MG63 (cell line): ENCODE data around the gene UNC5C. TPM values are rescaled to one million over a fixed set of nuclear protein-coding genes. Genes with fewer than 3 reads are reported as not detected.
"Not testable (repeated sequence)": the region's sequence is repeated elsewhere in the genome, so short reads cannot be mapped to it uniquely, and the experiment has no call there.

Experiments used
- DNase-seq: peaks from one replicate; pipeline ENCODE4 v3.0.0-alpha.2; 2020
- H3K27me3 ChIP-seq: fragments of 250-450 bp; sonication (Bioruptor Pico); 2 replicates; pipeline ENCODE4 v1.5.1; 2020; ENCODE audit warnings: mild to moderate bottlenecking, moderate library complexity
- H3K36me3 ChIP-seq: fragments of 250-450 bp; sonication (Bioruptor Pico); 2 replicates; pipeline ENCODE4 v1.5.1; 2020; ENCODE audit warnings: mild to moderate bottlenecking, moderate library complexity
- H3K4me3 ChIP-seq: fragments of 250-450 bp; sonication (Bioruptor Pico); 2 replicates; pipeline ENCODE4 v1.5.1; 2020; ENCODE audit warnings: mild to moderate bottlenecking, moderate library complexity
- H3K9me3 ChIP-seq: fragments of 250-450 bp; sonication (Bioruptor Pico); 2 replicates; pipeline ENCODE4 v1.5.1; 2020; ENCODE audit warnings: mild to moderate bottlenecking, moderate library complexity
- total RNA-seq: library from RNA; depleted of rRNA; stranded (reverse); fragments of >200 nt; shearing (Covaris generic); gene quantifications from 2 replicates; pipeline ENCODE4 v1.2.3, GENCODE V29; 2014; ENCODE audit warnings: low replicate concordance

The UNC5C gene
- total RNA-seq, 1 experiment from 2014 or later = not detected

- H3K27me3 ChIP-seq = no peaks in the 10 kb centered on the region
- H3K36me3 ChIP-seq = no peaks in the 10 kb centered on the region
- no peak overlapping the region for H3K4me3 ChIP-seq
- no peaks in the 10 kb centered on the region for H3K9me3 ChIP-seq
- no peak for DNase-seq
Measured at GRCh38 chr4:95181996-95182306, 366.8 kb downstream of the UNC5C start.

- no peaks in the 10 kb centered on the region for H3K9me3 ChIP-seq
- H3K27me3 ChIP-seq = no peaks in the 10 kb centered on the region
- H3K36me3 ChIP-seq = no peaks in the 10 kb centered on the region
- no peak overlapping the region for H3K4me3 ChIP-seq
- DNase-seq = no peak
Measured at GRCh38 chr4:95181243-95181995, 367.4 kb downstream of the UNC5C start.

- no peak for DNase-seq
- Histone ChIP-seq H3K9me3 (no peaks in the 10 kb centered on the region), H3K4me3 (no peak overlapping the region), H3K27me3 (no peaks in the 10 kb centered on the region), H3K36me3 (no peaks in the 10 kb centered on the region)
Measured at GRCh38 chr4:95180531-95181242, 368.1 kb downstream of the UNC5C start.

GRCh38 chr4:95178938-95179337 lies 369.8 kb downstream of the UNC5C start:
- no peak for DNase-seq
- Histone ChIP-seq H3K4me3 (no peak overlapping the region), H3K9me3 (no peaks in the 10 kb centered on the region), H3K36me3 (no peaks in the 10 kb centered on the region), H3K27me3 (no peaks in the 10 kb centered on the region)

- not testable (repeated sequence) for H3K4me3 ChIP-seq, DNase-seq, H3K27me3 ChIP-seq, H3K9me3 ChIP-seq, H3K36me3 ChIP-seq
Measured at GRCh38 chr4:95171377-95171776, 377.4 kb downstream of the UNC5C start.

- Histone ChIP-seq H3K36me3 (no peaks in the 10 kb centered on the region), H3K27me3 (no peaks in the 10 kb centered on the region), H3K4me3 (no peak overlapping the region), H3K9me3 (no peaks in the 10 kb centered on the region)
- DNase-seq = no peak
Measured at GRCh38 chr4:95170176-95170575, 378.6 kb downstream of the UNC5C start.

GRCh38 chr4:95167805-95168204 lies 381.0 kb downstream of the UNC5C start:
- H3K27me3 ChIP-seq = no peaks in the 10 kb centered on the region
- H3K4me3 ChIP-seq = no peak overlapping the region
- no peaks in the 10 kb centered on the region for H3K36me3 ChIP-seq
- no peak for DNase-seq
- H3K9me3 ChIP-seq = no peaks in the 10 kb centered on the region

GRCh38 chr4:95165926-95166524 lies 382.7 kb downstream of the UNC5C start:
- Histone ChIP-seq H3K36me3 (no peaks in the 10 kb centered on the region), H3K27me3 (no peaks in the 10 kb centered on the region), H3K4me3 (no peak overlapping the region), H3K9me3 (no peaks in the 10 kb centered on the region)
- DNase-seq = peak; percentile 1

- H3K4me3 ChIP-seq = no peak overlapping the region
- no peaks in the 10 kb centered on the region for H3K27me3 ChIP-seq
- no peak for DNase-seq
- H3K9me3 ChIP-seq = no peaks in the 10 kb centered on the region
- no peaks in the 10 kb centered on the region for H3K36me3 ChIP-seq
Measured at GRCh38 chr4:95162867-95163266, 385.9 kb downstream of the UNC5C start.

GRCh38 chr4:95161781-95162469 lies 386.8 kb downstream of the UNC5C start:
- no peaks in the 10 kb centered on the region for H3K27me3 ChIP-seq
- no peaks in the 10 kb centered on the region for H3K36me3 ChIP-seq
- DNase-seq = no peak
- H3K9me3 ChIP-seq = no peaks in the 10 kb centered on the region
- no peak overlapping the region for H3K4me3 ChIP-seq

GRCh38 chr4:95159384-95159783 lies 389.4 kb downstream of the UNC5C start:
- DNase-seq = no peak
- H3K4me3 ChIP-seq = no peak overlapping the region
- no peaks in the 10 kb centered on the region for H3K9me3 ChIP-seq
- H3K27me3 ChIP-seq = no peaks in the 10 kb centered on the region
- no peaks in the 10 kb centered on the region for H3K36me3 ChIP-seq

- H3K4me3 ChIP-seq = no peak overlapping the region
- no peak for DNase-seq
- H3K9me3 ChIP-seq = no peaks in the 10 kb centered on the region
- no peaks in the 10 kb centered on the region for H3K27me3 ChIP-seq
- no peaks in the 10 kb centered on the region for H3K36me3 ChIP-seq
Measured at GRCh38 chr4:95158626-95159025, 390.1 kb downstream of the UNC5C start.

GRCh38 chr4:95158045-95158444 lies 390.7 kb downstream of the UNC5C start:
- no peak for DNase-seq
- Histone ChIP-seq H3K4me3 (no peak overlapping the region), H3K9me3 (no peaks in the 10 kb centered on the region), H3K36me3 (no peaks in the 10 kb centered on the region), H3K27me3 (no peaks in the 10 kb centered on the region)

- Histone ChIP-seq H3K36me3 (no peaks in the 10 kb centered on the region), H3K27me3 (no peaks in the 10 kb centered on the region), H3K4me3 (no peak overlapping the region), H3K9me3 (no peaks in the 10 kb centered on the region)
- no peak for DNase-seq
Measured at GRCh38 chr4:95157596-95157995, 391.2 kb downstream of the UNC5C start.

- DNase-seq = no peak
- no peaks in the 10 kb centered on the region for H3K9me3 ChIP-seq
Measured at GRCh38 chr4:95156452-95156765, 392.4 kb downstream of the UNC5C start.

GRCh38 chr4:95155759-95156451 lies 392.9 kb downstream of the UNC5C start:
- no peak overlapping the region for H3K4me3 ChIP-seq
- no peaks in the 10 kb centered on the region for H3K27me3 ChIP-seq
- no peaks in the 10 kb centered on the region for H3K36me3 ChIP-seq
- no peaks in the 10 kb centered on the region for H3K9me3 ChIP-seq
- DNase-seq = no peak

More at GRCh38 chr4:95156452-95156765, 392.4 kb downstream of the UNC5C start:
- Histone ChIP-seq H3K36me3 (no peaks in the 10 kb centered on the region), H3K27me3 (no peaks in the 10 kb centered on the region), H3K4me3 (no peak overlapping the region)

GRCh38 chr4:95153182-95153581 lies 395.6 kb downstream of the UNC5C start:
- no peaks in the 10 kb centered on the region for H3K27me3 ChIP-seq
- no peaks in the 10 kb centered on the region for H3K9me3 ChIP-seq
- H3K36me3 ChIP-seq = no peaks in the 10 kb centered on the region
- H3K4me3 ChIP-seq = no peak overlapping the region
- no peak for DNase-seq
